Lower lobe of right lung (tissue), 2 donors: ENCODE measurements around the gene ECSIT. TPM values are rescaled to one million over a fixed set of nuclear protein-coding genes. Genes with fewer than 3 reads are reported as not detected.
"Not testable (repeated sequence)": the region's sequence is repeated elsewhere in the genome, so short reads cannot be mapped to it uniquely, and the experiment has no call there.

Experiments used
- ATAC-seq, 2 donors: fragments of 200-7000 bp; cut with Tn5 transposase; one replicate each; pipeline ENCODE4 v1.9.1; 2020 to 2022; ENCODE audit warnings: mild to moderate bottlenecking in 2 of 2, moderate library complexity in 2 of 2
- DNase-seq: peaks from one replicate; pipeline ENCODE4 v3.0.0-alpha.2; 2020
- H3K27ac ChIP-seq: fragments of 200-600 bp; one replicate; pipeline ENCODE4 v1.8.0; 2022
- H3K27me3 ChIP-seq: fragments of 200-600 bp; one replicate; pipeline ENCODE4 v1.8.0; 2022; ENCODE audit warnings: low read depth
- H3K36me3 ChIP-seq: fragments of 200-600 bp; one replicate; pipeline ENCODE4 v1.8.0; 2022; ENCODE audit warnings: mild to moderate bottlenecking
- H3K4me1 ChIP-seq: fragments of 200-600 bp; one replicate; pipeline ENCODE4 v1.8.0; 2022
- H3K4me3 ChIP-seq: fragments of 200-600 bp; one replicate; pipeline ENCODE4 v1.8.0; 2022; ENCODE audit warnings: mild to moderate bottlenecking
- H3K9me3 ChIP-seq: fragments of 200-600 bp; one replicate; pipeline ENCODE4 v1.8.0; 2022
- intact Hi-C: fragments of 100-400 bp; cut with DNase I; formaldehyde crosslinking; loops from one replicate; pipeline ENCODE4 v1.11.0; 2022
- total RNA-seq: library from RNA; stranded (reverse); fragmentation: NEBNext Ultra II Directional; extraction: Animal tissue kit (Norgen Biotek cat#: 25700); gene quantifications from one replicate; pipeline ENCODE4 v1.2.1, GENCODE V29; 2021
- TF ChIP-seq, protein P1 (sequence below): fragments of 200-600 bp; IDR thresholded peaks from one replicate; pipeline ENCODE4 v1.8.0; 2022; ENCODE audit warnings: antibody characterized with exemption, mild to moderate bottlenecking
- donor health status: DM: no; HTN: yes; CAD: no; lungs with severe emphysema.

ECSIT gene
- total RNA-seq, 1 donor from 2014 or later: 38.7 TPM

DNA sequence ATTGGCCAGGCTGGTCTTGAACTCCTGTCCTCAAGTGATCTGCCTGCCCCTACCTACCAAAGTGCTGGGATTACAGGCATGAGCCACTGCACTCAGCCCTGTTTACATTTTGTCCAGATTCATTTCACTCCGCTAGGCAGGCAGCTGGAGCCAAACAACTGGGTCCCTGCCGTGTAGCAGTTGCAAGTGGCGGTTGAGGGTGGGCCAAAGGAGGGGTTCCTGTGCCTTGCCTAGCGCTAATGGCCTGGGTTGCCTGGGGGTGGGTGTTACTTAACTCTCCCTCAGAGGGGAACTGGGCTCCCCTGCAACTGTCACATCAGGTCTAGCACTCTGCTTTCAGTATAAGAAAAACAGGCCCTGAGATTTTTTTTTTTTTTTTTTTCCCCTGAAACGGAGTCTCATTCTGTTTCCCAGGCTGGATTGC lies 41.1 kb upstream of the ECSIT start:
- H3K27me3 ChIP-seq: no peaks in the 10 kb centered on the region
- no peaks in the 10 kb centered on the region for H3K4me1 ChIP-seq
- TF ChIP-seq, protein P1, sequence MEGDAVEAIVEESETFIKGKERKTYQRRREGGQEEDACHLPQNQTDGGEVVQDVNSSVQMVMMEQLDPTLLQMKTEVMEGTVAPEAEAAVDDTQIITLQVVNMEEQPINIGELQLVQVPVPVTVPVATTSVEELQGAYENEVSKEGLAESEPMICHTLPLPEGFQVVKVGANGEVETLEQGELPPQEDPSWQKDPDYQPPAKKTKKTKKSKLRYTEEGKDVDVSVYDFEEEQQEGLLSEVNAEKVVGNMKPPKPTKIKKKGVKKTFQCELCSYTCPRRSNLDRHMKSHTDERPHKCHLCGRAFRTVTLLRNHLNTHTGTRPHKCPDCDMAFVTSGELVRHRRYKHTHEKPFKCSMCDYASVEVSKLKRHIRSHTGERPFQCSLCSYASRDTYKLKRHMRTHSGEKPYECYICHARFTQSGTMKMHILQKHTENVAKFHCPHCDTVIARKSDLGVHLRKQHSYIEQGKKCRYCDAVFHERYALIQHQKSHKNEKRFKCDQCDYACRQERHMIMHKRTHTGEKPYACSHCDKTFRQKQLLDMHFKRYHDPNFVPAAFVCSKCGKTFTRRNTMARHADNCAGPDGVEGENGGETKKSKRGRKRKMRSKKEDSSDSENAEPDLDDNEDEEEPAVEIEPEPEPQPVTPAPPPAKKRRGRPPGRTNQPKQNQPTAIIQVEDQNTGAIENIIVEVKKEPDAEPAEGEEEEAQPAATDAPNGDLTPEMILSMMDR: no peak
- no peaks in the 10 kb centered on the region for H3K9me3 ChIP-seq
- no peak overlapping the region for H3K4me3 ChIP-seq
- no peak overlapping the region for H3K27ac ChIP-seq
- intact Hi-C loops: no loop called here
- DNase-seq (no peak), ATAC-seq (no peak)
- no peaks in the 10 kb centered on the region for H3K36me3 ChIP-seq

DNA sequence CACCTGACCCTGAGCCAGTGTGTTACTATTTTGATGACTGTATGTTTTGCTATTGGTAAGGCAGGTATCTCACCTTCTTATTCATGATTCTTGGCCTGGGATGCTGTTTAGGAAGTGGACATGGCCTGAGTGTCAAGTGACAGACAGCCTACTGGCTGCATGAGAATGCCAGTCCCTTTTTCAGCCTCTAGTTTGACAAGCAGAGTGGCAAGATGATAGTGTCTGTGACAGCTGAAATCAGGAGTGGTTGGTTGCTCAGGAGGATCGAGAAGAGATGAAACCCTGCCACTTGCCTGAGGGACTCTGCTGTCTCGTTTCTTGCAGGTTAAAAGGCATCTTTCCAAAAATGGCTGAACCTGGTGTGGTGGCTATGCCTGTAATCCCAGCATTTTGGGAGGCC lies 37.2 kb upstream of the ECSIT start:
- intact Hi-C loops: no loop called here
- TF ChIP-seq, protein P1: no peak
- no peak for ATAC-seq
- Histone ChIP-seq H3K27me3 (no peaks in the 10 kb centered on the region), H3K27ac (no peak overlapping the region), H3K4me3 (no peak overlapping the region), H3K36me3 (no peaks in the 10 kb centered on the region), H3K9me3 (no peaks in the 10 kb centered on the region), H3K4me1 (no peaks in the 10 kb centered on the region)
- DNase-seq: no peak

DNA sequence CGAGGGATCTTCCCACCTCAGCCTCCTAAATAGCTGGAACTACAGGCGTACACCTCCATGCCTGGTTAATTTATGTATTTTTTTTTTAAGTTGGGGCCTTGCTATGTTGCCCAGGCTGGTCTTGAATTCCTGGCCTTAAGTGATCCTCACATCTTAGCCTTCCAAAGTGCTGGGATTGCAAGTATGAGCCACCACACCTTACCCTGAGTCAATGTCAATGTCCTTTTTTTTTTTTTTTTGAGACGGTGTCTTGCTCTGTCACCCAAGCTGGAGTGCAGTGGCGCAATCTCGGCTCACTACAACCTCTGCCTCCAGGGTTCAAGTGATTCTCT lies 36.7 kb upstream of the ECSIT start:
- ATAC-seq, H3K4me1 ChIP-seq, intact Hi-C loops, H3K4me3 ChIP-seq, H3K27me3 ChIP-seq, H3K36me3 ChIP-seq, H3K9me3 ChIP-seq, H3K27ac ChIP-seq, DNase-seq: not testable (repeated sequence)

GRCh38 chr19:11564082-11564807 lies 35.3 kb upstream of the ECSIT start:
- H3K27ac ChIP-seq, intact Hi-C loops, H3K4me3 ChIP-seq, H3K9me3 ChIP-seq, ATAC-seq, DNase-seq, H3K36me3 ChIP-seq, H3K27me3 ChIP-seq: not testable (repeated sequence)
- peaks cover 14% of the 10 kb centered on the region for H3K4me1 ChIP-seq

DNA sequence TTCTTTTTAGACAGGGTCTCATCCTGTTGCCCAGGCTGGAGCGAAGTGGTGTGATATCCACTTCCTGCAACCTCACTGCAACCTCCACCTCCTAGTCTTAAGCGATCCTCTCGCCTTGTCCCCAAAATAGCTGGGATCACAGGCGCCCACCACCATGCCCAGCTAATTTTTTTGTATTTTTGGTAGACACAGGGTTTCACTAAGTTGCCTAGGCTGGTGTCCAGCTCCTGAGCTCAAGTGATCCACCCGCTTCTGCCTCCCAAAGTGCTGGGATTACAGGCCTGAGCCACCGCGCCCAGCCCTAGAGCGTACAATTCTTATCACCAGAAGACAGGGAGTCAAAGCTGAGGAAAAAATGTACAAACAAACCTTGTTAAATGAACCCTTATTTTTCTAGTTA lies 34.6 kb upstream of the ECSIT start:
- TF ChIP-seq, protein P1: no peak
- ATAC-seq: no peak
- intact Hi-C loops: no loop called here
- Histone ChIP-seq H3K4me1 (peaks cover 15% of the 10 kb centered on the region), H3K27ac (no peak overlapping the region), H3K27me3 (no peaks in the 10 kb centered on the region), H3K9me3 (no peaks in the 10 kb centered on the region), H3K4me3 (no peak overlapping the region), H3K36me3 (no peaks in the 10 kb centered on the region)
- DNase-seq: no peak

- TF ChIP-seq, protein P1: peak; percentile 68
- DNase-seq (no peak), ATAC-seq (peak; percentile 78 to 80)
- H3K9me3 ChIP-seq: no peaks in the 10 kb centered on the region
- H3K27ac ChIP-seq: no peak overlapping the region
- peak overlapping the region; percentile 88 for H3K4me3 ChIP-seq
- no peaks in the 10 kb centered on the region for H3K27me3 ChIP-seq
- H3K36me3 ChIP-seq: peaks cover 8% of the 10 kb centered on the region
- intact Hi-C loops: no loop called here
- peaks cover 34% of the 10 kb centered on the region for H3K4me1 ChIP-seq
These were observed 31.6 kb upstream of the ECSIT start for GRCh38 chr19:11560404-11561051.
